H1 (cell line): ENCODE results near the gene TPT1. TPM values are rescaled to one million over a fixed set of nuclear protein-coding genes. Genes with fewer than 3 reads are reported as not detected.

ENCODE experiments used
- CTCF ChIA-PET: fragments of 300-600 bp; sonication (Branson Sonifier 250); formaldehyde crosslinking; loops from one replicate; lab custom pipeline; 2021; ENCODE audit not compliant: partially characterized antibody; lab: Charles Lee
- POLR2A ChIA-PET: fragments of 300-600 bp; sonication (Branson Sonifier 250); formaldehyde crosslinking; loops from one replicate; lab custom pipeline; 2021; ENCODE audit warnings: inconsistent platforms; ENCODE audit not compliant: partially characterized antibody; lab: Charles Lee
- DNase-seq, 2 experiments: peaks; one replicate each; pipeline versions ENCODE4 v3.0.0 to v3.0.0-alpha.2; 2010 to 2022; ENCODE audit warnings: low spot score in 2 of 2, low read depth in 1 of 2, mixed read lengths in 1 of 2
- FAIRE-seq: peaks from 2 replicates; lab custom pipeline; 2011; peaks lifted over from hg19 to GRCh38; lab: Jason Lieb, UNC
- H2AFZ ChIP-seq: 2 replicates; pipeline ENCODE4 v1.8.1; 2012; ENCODE audit warnings: low read length, inconsistent platforms
- H2AK5ac ChIP-seq: 2 replicates; pipeline ENCODE4 v1.6.1; 2013; ENCODE audit warnings: low read depth, low read length
- H2BK120ac ChIP-seq: replicated peaks from 2 replicates; pipeline ENCODE3; 2013; ENCODE audit warnings: low read depth, low read length, inconsistent platforms
- H2BK12ac ChIP-seq: 2 replicates; pipeline ENCODE4 v1.6.1; 2013; ENCODE audit warnings: low read depth, low read length
- H2BK15ac ChIP-seq: 2 replicates; pipeline ENCODE4 v1.6.1; 2013; ENCODE audit warnings: low read length
- H2BK20ac ChIP-seq: 2 replicates; pipeline ENCODE4 v1.6.1; 2013; ENCODE audit warnings: low read length
- H2BK5ac ChIP-seq: 2 replicates; pipeline ENCODE4 v1.6.1; 2013; ENCODE audit warnings: low read depth, low read length
- H3K14ac ChIP-seq: 2 replicates; pipeline ENCODE4 v1.6.1; 2013; ENCODE audit warnings: inconsistent platforms; ENCODE audit not compliant: insufficient read length
- H3K18ac ChIP-seq: 2 replicates; pipeline ENCODE4 v1.6.1; 2013; ENCODE audit warnings: low read length; ENCODE audit errors: extremely low read depth
- H3K23ac ChIP-seq: 2 replicates; pipeline ENCODE4 v1.6.1; 2013; ENCODE audit warnings: inconsistent platforms; ENCODE audit not compliant: insufficient read length
- H3K23me2 ChIP-seq: 2 replicates; pipeline ENCODE4 v1.6.1; 2013; ENCODE audit warnings: low read depth, low read length
- H3K27ac ChIP-seq: 2 replicates; pipeline ENCODE4 v1.6.1; 2011; ENCODE audit warnings: low read depth, low read length, inconsistent platforms
- H3K27me3 ChIP-seq, 4 experiments: replicated peaks in 1 of 4; 1 replicate in 1 of 4; 2 replicates in 3 of 4; pipeline versions ENCODE4 v1.6.1 to v1.8.1; 2011 to 2013; ENCODE audit warnings: low read length in 3 of 4, mild to moderate bottlenecking in 3 of 4, inconsistent platforms in 2 of 4, mixed read lengths in 2 of 4, moderate library complexity in 1 of 4; ENCODE audit not compliant: control insufficient read depth in 3 of 4, insufficient read depth in 3 of 4; ENCODE audit errors: extremely low read depth in 1 of 4
- H3K36me3 ChIP-seq, 4 experiments: 2 replicates each; pipeline versions ENCODE4 v1.6.1 to v1.8.1; 2011 to 2013; ENCODE audit warnings: mild to moderate bottlenecking in 4 of 4, low read length in 3 of 4, moderate library complexity in 2 of 4, control low read depth in 1 of 4, inconsistent platforms in 1 of 4; ENCODE audit not compliant: insufficient read depth in 4 of 4, control insufficient read depth in 2 of 4
- H3K4ac ChIP-seq: replicated peaks from 2 replicates; pipeline ENCODE3; 2013; ENCODE audit warnings: low read length, low read depth, mixed read lengths, inconsistent platforms; ENCODE audit not compliant: insufficient read length
- H3K4me1 ChIP-seq, 4 experiments: replicated peaks in 1 of 4; 1 replicate in 1 of 4; 2 replicates in 3 of 4; pipeline versions ENCODE4 v1.6.1 to v1.8.1; 2011 to 2013; ENCODE audit warnings: low read length in 3 of 4, inconsistent platforms in 2 of 4, mixed read lengths in 1 of 4; ENCODE audit not compliant: insufficient read depth in 4 of 4, control insufficient read depth in 3 of 4
- H3K4me2 ChIP-seq, 2 experiments: 2 replicates each; pipeline versions ENCODE4 v1.6.1 to v1.8.1; 2011 to 2013; ENCODE audit warnings: low read depth in 2 of 2, low read length in 2 of 2, control low read depth in 1 of 2, inconsistent platforms in 1 of 2, mild to moderate bottlenecking in 1 of 2; ENCODE audit not compliant: insufficient read depth in 1 of 2
- H3K4me3 ChIP-seq, 4 experiments: fragments of 200-600, 300-600 bp in 1 of 4; sonication (generic), shearing (Covaris generic), sonication (Bioruptor Twin) in 1 of 4; 2 replicates each; pipeline versions ENCODE4 v1.5.1 to v1.8.1; 2011 to 2016; ENCODE audit warnings: low read length in 4 of 4, low read depth in 3 of 4, control low read depth in 2 of 4, inconsistent platforms in 2 of 4, mild to moderate bottlenecking in 2 of 4, mixed read lengths in 1 of 4, moderate library complexity in 1 of 4; ENCODE audit not compliant: insufficient read depth in 2 of 4; ENCODE audit errors: extremely low read depth in 1 of 4
- H3K56ac ChIP-seq: replicated peaks from 2 replicates; pipeline ENCODE3; 2013; ENCODE audit warnings: low read depth, mild to moderate bottlenecking, mixed read lengths, low read length, inconsistent platforms; ENCODE audit not compliant: insufficient read length
- H3K79me1 ChIP-seq: 2 replicates; pipeline ENCODE4 v1.6.1; 2013; ENCODE audit warnings: low read depth, low read length, control low read depth
- H3K79me2 ChIP-seq, 2 experiments: 2 replicates each; pipeline versions ENCODE4 v1.6.1 to v1.8.1; 2012 to 2013; ENCODE audit warnings: low read length in 2 of 2, mild to moderate bottlenecking in 2 of 2, inconsistent platforms in 1 of 2; ENCODE audit not compliant: insufficient read depth in 2 of 2, control insufficient read depth in 1 of 2
- H3K9ac ChIP-seq, 4 experiments: replicated peaks in 1 of 4; 1 replicate in 1 of 4; 2 replicates in 3 of 4; pipeline versions ENCODE4 v1.6.1 to v1.8.1; 2011 to 2013; ENCODE audit warnings: low read depth in 3 of 4, low read length in 3 of 4, control low read depth in 2 of 4, mild to moderate bottlenecking in 2 of 4, moderate library complexity in 2 of 4, inconsistent platforms in 1 of 4; ENCODE audit errors: extremely low read depth in 1 of 4
- H3K9me3 ChIP-seq, 2 experiments: 2 replicates each; pipeline versions ENCODE4 v1.6.1 to v1.8.1; 2012 to 2013; ENCODE audit warnings: mild to moderate bottlenecking in 2 of 2, moderate library complexity in 2 of 2, control low read depth in 1 of 2, inconsistent platforms in 1 of 2, low read depth in 1 of 2, low read length in 1 of 2, mixed read lengths in 1 of 2; ENCODE audit not compliant: insufficient read depth in 2 of 2
- H4K20me1 ChIP-seq, 2 experiments: replicated peaks in 1 of 2; 2 replicates each; pipeline versions ENCODE3 to v1.8.1; 2011 to 2013; ENCODE audit warnings: inconsistent platforms in 2 of 2, low read length in 2 of 2, mild to moderate bottlenecking in 1 of 2; ENCODE audit not compliant: insufficient read depth in 2 of 2, control insufficient read depth in 1 of 2
- H4K5ac ChIP-seq: 2 replicates; pipeline ENCODE4 v1.6.1; 2013; ENCODE audit warnings: low read length, low read depth, mixed read lengths, inconsistent platforms; ENCODE audit not compliant: insufficient read length
- H4K8ac ChIP-seq: 2 replicates; pipeline ENCODE4 v1.8.0; 2013; ENCODE audit warnings: mild to moderate bottlenecking, moderate library complexity, low read length, inconsistent platforms; ENCODE audit not compliant: insufficient read depth; ENCODE audit errors: extremely low read depth
- H4K91ac ChIP-seq: replicated peaks from 2 replicates; pipeline ENCODE3; 2013; ENCODE audit warnings: low read length, mixed read lengths, inconsistent platforms; ENCODE audit not compliant: insufficient read length
- CHD2 ChIP-seq: IDR thresholded peaks from 2 replicates; pipeline ENCODE4 v1.6.1; 2012; ENCODE audit warnings: low read length, improper control_type of control experiment
- GABPA ChIP-seq: IDR thresholded peaks from 2 replicates; pipeline ENCODE4 v1.6.1; 2011; ENCODE audit warnings: mild to moderate bottlenecking, low read length, moderate library complexity, borderline replicate concordance; ENCODE audit not compliant: insufficient read depth
- KDM1A ChIP-seq: fragments of 200-600, 300-600 bp; sonication (generic); IDR thresholded peaks from 2 replicates; pipeline ENCODE4 v1.7.1; 2016; ENCODE audit warnings: mild to moderate bottlenecking, low read length, borderline replicate concordance
- KDM5A ChIP-seq: fragments of 200-600 bp; IDR thresholded peaks from 2 replicates; pipeline ENCODE4 v1.7.1; 2012; ENCODE audit warnings: mild to moderate bottlenecking, low read length, inconsistent platforms, mixed read lengths
- MAFK ChIP-seq: IDR thresholded peaks from 2 replicates; pipeline ENCODE4 v1.6.1; 2012; ENCODE audit warnings: low read depth, mild to moderate bottlenecking, improper control_type of control experiment, low read length
- SP4 ChIP-seq: IDR thresholded peaks from 2 replicates; pipeline ENCODE4 v1.6.1; 2012; ENCODE audit warnings: low read length, inconsistent platforms
- TEAD4 ChIP-seq: IDR thresholded peaks from 2 replicates; pipeline ENCODE4 v1.6.1; 2012; ENCODE audit warnings: low read depth, low read length, inconsistent platforms, mixed read lengths
- WGBS, 2 experiments: shearing (Covaris generic) in 1 of 2; methylation state at CpG; one replicate each; pipeline versions ENCODE4 v1.1.6 to v1.1.7; 2013 to 2015; ENCODE audit warnings: low lambda C conversion rate in 2 of 2, mixed read lengths in 2 of 2, inconsistent platforms in 1 of 2, low coverage in 1 of 2, missing lambda C conversion rate in 1 of 2; ENCODE audit not compliant: insufficient replicate concordance in 2 of 2, insufficient coverage in 1 of 2, insufficient read length in 1 of 2; ENCODE audit errors: extremely low coverage in 1 of 2, missing lambda C conversion rate in 1 of 2; 5-methylcytosine and 5-hydroxymethylcytosine counted together
- polyA plus RNA-seq, 7 experiments: library from polyadenylated mRNA; depleted of rRNA in 3 of 7; stranded (reverse) in 5 of 7; unstranded in 2 of 7; fragments of >200 nt in 5 of 7; fragments of 200-250 nt in 2 of 7; gene quantifications; 1 replicate in 5 of 7; 2 replicates in 1 of 7; 4 replicates in 1 of 7; pipeline versions ENCODE4 v1.2.1 to v1.2.3, GENCODE V29; 2011 to 2013; ENCODE audit warnings: missing spikeins in 2 of 7, mixed read lengths in 2 of 7
- total RNA-seq: library from RNA; stranded (reverse); fragmentation: NEBNext Ultra II Directional; extraction: Animal tissue kit (Norgen Biotek cat#: 25700); gene quantifications from 2 replicates; pipeline ENCODE4 v1.2.1, GENCODE V29; 2021
- TF ChIP-seq, protein P1 (sequence below): IDR thresholded peaks from 2 replicates; pipeline ENCODE4 v1.6.1; 2011; ENCODE audit warnings: low read length, improper control_type of control experiment
- TF ChIP-seq, protein P2 (sequence below): IDR thresholded peaks from 2 replicates; pipeline ENCODE4 v1.6.1; 2012; ENCODE audit warnings: low read length, inconsistent platforms
- TF ChIP-seq, protein P3 (sequence below): IDR thresholded peaks from 2 replicates; pipeline ENCODE4 v1.6.1; 2011; ENCODE audit warnings: low read depth, mild to moderate bottlenecking, low read length; ENCODE audit not compliant: insufficient read depth

The TPT1 gene
- total and polyA plus RNA-seq, 2 of the 8 experiments (the other 6 are each of a cell fraction or from before 2014, with no cell fraction given): 2,245 to 2,279 TPM

DNA sequence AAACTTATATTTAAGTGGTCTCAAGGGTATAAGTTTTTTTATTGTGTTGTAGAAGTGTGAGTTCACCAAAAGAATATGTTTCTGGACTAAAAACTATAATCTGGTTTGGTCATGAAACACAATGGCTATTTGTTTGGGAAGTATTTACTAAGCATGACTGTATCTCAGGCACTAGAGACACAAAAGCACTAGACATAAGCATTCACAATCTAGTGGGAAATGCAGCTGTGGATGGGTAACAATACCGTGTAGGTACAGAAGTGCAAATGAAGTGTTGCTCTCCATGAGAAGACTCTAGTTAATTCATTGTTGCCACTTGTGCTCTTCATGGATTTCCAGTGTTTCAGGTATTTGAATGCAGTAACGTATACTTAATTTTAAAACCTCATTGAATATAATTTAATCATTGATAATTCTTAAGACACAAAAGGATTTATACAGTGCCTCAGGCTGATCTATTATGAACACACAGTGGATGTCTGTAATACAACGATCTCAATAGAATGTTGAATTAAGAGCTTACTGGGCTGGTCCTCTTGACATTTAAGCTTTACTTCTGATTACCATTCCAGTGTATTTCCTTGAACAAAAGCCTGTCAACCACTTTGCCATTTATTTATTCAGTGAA lies 50.9 kb downstream of the TPT1 start:
- Histone ChIP-seq H3K56ac (no peak overlapping the region), H3K36me3 (no peaks in the 10 kb centered on the region; a peak in 1 of 8 replicates), H2BK120ac (no peak overlapping the region), H4K20me1 (no peaks in the 10 kb centered on the region), H2BK15ac (no peak overlapping the region), H3K9ac (no peak overlapping the region), H3K14ac (no peak overlapping the region), H2AK5ac (no peak overlapping the region), H2BK5ac (no peak overlapping the region), H3K4me2 (no peak overlapping the region), H2BK20ac (no peak overlapping the region), H3K79me2 (no peaks in the 10 kb centered on the region), H3K27me3 (no peaks in the 10 kb centered on the region), H3K23ac (no peak overlapping the region), H3K79me1 (no peaks in the 10 kb centered on the region), H3K9me3 (no peaks in the 10 kb centered on the region), H3K4me1 (no peaks in the 10 kb centered on the region), H2AFZ (no peak overlapping the region), H3K18ac (no peak overlapping the region), H2BK12ac (no peak overlapping the region), H4K91ac (no peak overlapping the region), H4K5ac (no peak overlapping the region), H3K4me3 (no peak overlapping the region), H3K4ac (no peak overlapping the region), H3K27ac (no peak overlapping the region), H4K8ac (no peak overlapping the region), H3K23me2 (no peaks in the 10 kb centered on the region)
- FAIRE-seq (no peak), DNase-seq (no peak)
- ChIA-PET POLR2A (interaction anchor here (0.7 to 1.5 kb wide), 4 partner anchors 9 to 42 kb away, joined by 3 to 8 read pairs (median 5); no protein-coding TSS in a partner anchor), CTCF (interaction anchor here (0.7 to 1.8 kb wide), 8 partner anchors 9 to 1290 kb away, joined by 3 to 6 read pairs (median 4); no protein-coding TSS in a partner anchor)
- 90% methylated on average over 3 of the region's 3 CpGs; no CpG with 5 or more reads in 1 of the 2 experiments for WGBS, 2 experiments
- TF ChIP-seq, protein P1, sequence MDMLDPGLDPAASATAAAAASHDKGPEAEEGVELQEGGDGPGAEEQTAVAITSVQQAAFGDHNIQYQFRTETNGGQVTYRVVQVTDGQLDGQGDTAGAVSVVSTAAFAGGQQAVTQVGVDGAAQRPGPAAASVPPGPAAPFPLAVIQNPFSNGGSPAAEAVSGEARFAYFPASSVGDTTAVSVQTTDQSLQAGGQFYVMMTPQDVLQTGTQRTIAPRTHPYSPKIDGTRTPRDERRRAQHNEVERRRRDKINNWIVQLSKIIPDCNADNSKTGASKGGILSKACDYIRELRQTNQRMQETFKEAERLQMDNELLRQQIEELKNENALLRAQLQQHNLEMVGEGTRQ: no peak
- TF ChIP-seq KDM1A (no peak), CHD2 (no peak), SP4 (no peak), GABPA (no peak), KDM5A (no peak), TEAD4 (no peak), MAFK (no peak)
- TF ChIP-seq, protein P2, sequence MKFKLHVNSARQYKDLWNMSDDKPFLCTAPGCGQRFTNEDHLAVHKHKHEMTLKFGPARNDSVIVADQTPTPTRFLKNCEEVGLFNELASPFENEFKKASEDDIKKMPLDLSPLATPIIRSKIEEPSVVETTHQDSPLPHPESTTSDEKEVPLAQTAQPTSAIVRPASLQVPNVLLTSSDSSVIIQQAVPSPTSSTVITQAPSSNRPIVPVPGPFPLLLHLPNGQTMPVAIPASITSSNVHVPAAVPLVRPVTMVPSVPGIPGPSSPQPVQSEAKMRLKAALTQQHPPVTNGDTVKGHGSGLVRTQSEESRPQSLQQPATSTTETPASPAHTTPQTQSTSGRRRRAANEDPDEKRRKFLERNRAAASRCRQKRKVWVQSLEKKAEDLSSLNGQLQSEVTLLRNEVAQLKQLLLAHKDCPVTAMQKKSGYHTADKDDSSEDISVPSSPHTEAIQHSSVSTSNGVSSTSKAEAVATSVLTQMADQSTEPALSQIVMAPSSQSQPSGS: no peak
- TF ChIP-seq, protein P3, sequence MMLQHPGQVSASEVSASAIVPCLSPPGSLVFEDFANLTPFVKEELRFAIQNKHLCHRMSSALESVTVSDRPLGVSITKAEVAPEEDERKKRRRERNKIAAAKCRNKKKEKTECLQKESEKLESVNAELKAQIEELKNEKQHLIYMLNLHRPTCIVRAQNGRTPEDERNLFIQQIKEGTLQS: no peak
